A549 treated with GW870086 at 1 μM for 4 hours (cell line): ENCODE measurements around the gene CRYZL1. TPM values are rescaled to one million over a fixed set of nuclear protein-coding genes. Genes with fewer than 3 reads are reported as not detected.

Experiments
- total RNA-seq: library from RNA; stranded (reverse); fragments of 200-300 nt; extraction: Qiagen RNA extraction; gene quantifications from 5 replicates; pipeline ENCODE4 v1.2.3, GENCODE V29; 2022; ENCODE audit warnings: low read depth

CRYZL1 gene
- total RNA-seq = 12.9 to 15.8 TPM (median 14.3 TPM) in 5 replicates

DNA sequence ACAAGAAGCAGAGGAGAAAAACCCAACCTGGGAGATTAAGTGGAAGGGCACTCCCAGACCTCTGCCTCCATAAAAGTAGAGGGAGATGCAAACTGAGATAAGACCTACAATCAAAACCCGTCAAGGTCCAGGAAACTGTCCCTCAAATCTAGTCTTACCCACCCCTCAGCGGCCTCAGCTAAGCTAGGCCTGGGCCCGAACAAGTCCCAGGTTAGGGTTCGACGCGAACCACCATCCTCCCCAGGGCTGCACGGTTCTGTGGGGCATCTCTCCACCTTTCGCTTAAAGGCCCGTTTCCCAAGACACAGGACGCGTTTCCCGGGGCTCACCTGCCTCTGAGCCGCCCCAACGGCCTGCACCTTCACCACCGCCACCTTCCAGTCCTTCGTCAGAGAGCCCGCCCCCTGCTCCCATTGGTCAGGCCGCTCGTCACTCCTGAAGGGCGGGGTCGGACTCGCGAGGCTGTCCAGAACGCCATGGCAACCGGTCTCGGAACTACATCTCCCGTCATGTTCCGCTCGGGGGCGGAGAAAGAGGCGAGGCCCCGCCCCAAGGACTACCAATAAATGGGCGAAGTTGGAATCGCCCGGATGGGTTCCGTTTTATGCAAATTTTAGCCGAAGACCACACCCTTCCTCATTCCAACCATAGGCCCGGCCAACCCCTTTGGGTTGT is at the start of gene CRYZL1:
CRYZL1 (minus strand) TSS at position 390 of the 675 bp plus-strand sequence. CDS start 10,190 bp downstream, outside the sequence.

DNA sequence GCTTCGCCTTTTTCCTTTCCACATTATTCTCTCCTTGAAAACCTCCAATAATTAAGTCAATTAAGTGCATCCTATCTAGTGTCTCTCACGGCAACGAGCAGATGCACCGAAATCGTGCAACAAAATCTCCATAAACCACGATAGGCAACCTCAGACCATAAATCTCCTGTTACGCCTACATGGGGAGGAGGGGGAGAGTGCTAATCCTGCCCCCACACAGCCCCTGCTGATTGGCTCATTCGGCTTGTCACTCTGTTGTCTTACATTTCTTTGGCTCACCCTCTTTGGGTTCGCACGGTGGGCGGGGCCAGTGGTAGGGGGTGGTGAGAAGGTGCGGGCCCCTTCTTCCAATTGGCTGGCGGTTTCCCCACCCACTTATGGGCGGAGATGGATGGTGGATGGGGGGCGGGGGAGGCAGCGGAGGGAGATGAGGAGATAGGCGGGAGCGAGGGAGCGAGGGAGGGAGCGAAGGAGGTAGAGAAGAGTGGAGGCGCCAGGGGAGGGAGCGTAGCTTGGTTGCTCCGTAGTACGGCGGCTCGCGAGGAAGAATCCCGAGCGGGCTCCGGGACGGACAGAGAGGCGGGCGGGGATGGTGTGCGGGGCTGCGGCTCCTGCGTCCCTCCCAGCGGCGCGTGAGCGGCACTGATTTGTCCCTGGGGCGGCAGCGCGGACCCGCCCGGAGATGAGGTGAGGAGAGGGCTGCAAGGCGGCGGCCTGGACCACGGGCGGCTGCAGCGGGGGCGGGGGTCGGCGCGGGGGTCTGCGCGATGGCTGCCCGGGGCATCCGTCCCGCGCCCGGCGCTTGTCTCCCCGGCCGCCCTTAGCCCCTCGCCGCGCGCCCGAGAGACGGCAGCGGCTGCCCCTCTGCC is 720 bp upstream of the CRYZL1 start, which contains the start of gene ITSN1:
ITSN1 (plus strand) TSS at position 475 of the 869 bp plus-strand sequence. CDS start 76,328 bp downstream, outside the sequence.

DNA sequence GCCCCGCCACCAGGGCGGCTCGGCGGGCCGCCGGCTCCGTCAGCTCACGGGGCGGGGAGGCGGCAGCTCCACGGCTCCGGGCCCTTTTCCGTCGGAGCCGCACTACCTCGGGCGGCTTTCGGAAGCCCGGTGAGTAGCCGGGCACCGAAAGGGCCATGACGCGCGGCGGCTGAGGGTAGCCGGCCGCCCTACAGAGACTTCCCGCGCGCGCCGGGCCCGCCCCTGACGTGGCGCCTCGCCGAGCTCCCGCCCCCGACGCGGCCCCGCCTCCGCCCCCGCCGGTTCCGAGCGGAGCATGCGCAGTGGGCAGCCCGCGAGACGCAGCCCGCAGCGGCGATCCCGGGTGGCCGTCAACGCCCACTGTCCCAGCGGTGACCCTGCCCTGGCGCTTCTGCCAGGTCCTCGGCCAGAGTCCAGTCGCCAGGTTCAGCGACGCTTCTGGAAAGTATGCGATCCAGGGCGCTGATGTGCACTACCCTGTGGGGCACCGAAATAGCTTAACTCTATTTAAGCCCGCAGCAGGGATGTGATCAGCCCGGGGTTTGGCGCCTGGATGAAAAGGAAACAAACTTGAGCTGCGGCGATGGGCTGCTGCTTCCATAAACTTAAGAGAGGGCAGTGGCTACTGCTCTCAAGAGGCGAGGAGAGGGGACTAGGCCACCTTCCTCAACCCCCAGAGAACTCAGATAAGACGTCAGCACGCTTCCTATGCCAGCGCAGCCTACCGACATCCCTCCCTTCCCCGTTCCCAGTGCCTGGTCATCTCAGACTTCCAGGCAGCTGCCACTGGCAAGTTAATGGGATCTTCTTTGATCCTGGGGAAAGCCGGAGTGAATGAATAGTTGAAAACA is 52.8 kb downstream of the CRYZL1 start, which contains the start of gene DONSON:
DONSON (minus strand) TSS at position 200 of the 851 bp plus-strand sequence; CDS start at position 157, 43 bp downstream.

GRCh38 chr21:33542640-33543504 is 98.7 kb downstream of the CRYZL1 start, which contains the start of gene SON:
Gene SON (plus strand): TSS chr21:33543038. CDS start chr21:33543093, 55 bp downstream.

DNA sequence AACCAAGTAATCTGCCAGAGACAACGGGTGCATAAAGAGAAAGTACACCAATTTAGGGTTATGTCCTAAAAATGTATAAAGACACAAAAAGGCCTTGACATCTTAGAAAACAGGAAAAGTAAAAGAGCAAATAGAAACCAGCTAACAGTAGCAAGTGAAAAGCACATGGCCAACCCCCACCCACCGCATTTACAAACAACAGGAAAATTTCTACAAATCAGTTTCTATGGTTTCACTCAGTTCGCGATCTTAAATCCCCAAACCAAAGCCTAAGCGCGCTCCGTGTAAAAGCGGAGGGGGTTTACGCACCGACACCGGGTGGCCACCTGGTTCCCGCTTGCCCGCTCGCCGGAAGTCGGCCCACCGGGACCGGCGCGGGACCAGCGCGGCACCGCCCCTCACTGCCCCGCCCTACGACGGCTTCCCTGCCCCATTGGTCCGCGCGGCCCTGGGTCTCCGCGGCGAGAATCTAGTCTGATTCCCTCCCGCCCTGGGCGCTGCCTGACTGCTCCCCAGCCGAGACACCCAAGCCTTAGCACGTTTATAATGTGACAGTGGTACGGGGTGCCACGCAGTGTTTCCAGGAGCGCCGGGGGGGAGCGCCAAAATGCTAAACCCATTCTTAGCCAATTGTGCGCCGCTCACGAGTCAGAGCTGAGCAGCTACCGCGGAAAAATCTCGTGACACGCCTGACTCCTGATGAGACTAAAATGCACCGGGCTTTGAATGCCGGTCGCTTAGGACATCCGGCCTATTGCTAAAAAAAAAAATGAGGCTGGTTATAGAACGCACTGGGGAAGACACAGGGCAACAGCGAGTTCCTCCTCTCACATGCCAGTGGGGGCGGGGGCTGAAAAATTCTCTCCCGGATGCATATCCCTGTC is 99.5 kb downstream of the CRYZL1 start, which contains the start of gene GART:
GART (minus strand) TSS at position 362 of the 884 bp plus-strand sequence. CDS start 2,802 bp downstream, outside the sequence.

Other genes starting within 250 kb of the CRYZL1 start
- gene IFNGR2, start 238.3 kb downstream of the CRYZL1 start, total RNA-seq = 51.5 to 58.4 TPM (median 57.0 TPM) in 5 replicates
- 8.8 to 12.7 TPM (median 10.8 TPM) in 5 replicates for gene TMEM50B, start 161.8 kb downstream of the CRYZL1 start, total RNA-seq
- gene DNAJC28, start 150.0 kb downstream of the CRYZL1 start, total RNA-seq = 0.17 to 0.49 TPM (median 0.29 TPM) in 5 replicates
- 57.5 to 68.6 TPM (median 62.6 TPM) in 5 replicates for gene GART, start 99.6 kb downstream of the CRYZL1 start, total RNA-seq
- gene SON, start 98.7 kb downstream of the CRYZL1 start, total RNA-seq = 71.9 to 107 TPM (median 82.9 TPM) in 5 replicates
- 13.8 to 17.8 TPM (median 16.4 TPM) in 5 replicates for gene DONSON, start 53.1 kb downstream of the CRYZL1 start, total RNA-seq
- gene ITSN1, start 760 bp upstream of the CRYZL1 start, total RNA-seq = 12.3 to 20.7 TPM (median 16.6 TPM) in 5 replicates